Spleen (tissue), 11 donors: ENCODE results near the gene SMAD6. TPM values are rescaled to one million over a fixed set of nuclear protein-coding genes. Genes with fewer than 3 reads are reported as not detected.
"Not testable (repeated sequence)": the region's sequence is repeated elsewhere in the genome, so short reads cannot be mapped to it uniquely, and the experiment has no call there.

ENCODE experiments used
- DNase-seq: peaks from one replicate; pipeline ENCODE4 v3.0.0-alpha.2; 2020
- H3K27ac ChIP-seq, 8 donors: fragments of 200-600 bp; sonication (generic) in 7 of 8; 1 replicate in 4 of 8; 2 replicates in 4 of 8; pipeline versions ENCODE4 v1.5.0 to v1.8.0; 2016 to 2021; ENCODE audit warnings: inconsistent platforms in 4 of 8, mild to moderate bottlenecking in 4 of 8, moderate library complexity in 1 of 8
- H3K27me3 ChIP-seq, 7 donors: fragments of 200-600 bp; sonication (generic) in 6 of 7; replicated peaks in 1 of 7; 1 replicate in 4 of 7; 2 replicates in 3 of 7; pipeline versions ENCODE4 v1.5.0 to v1.8.0; 2016 to 2021; ENCODE audit warnings: inconsistent platforms in 3 of 7, mild to moderate bottlenecking in 1 of 7
- H3K36me3 ChIP-seq, 6 donors: fragments of 200-600 bp; sonication (generic) in 5 of 6; 1 replicate in 4 of 6; 2 replicates in 2 of 6; pipeline versions ENCODE4 v1.5.0 to v1.8.0; 2016 to 2021; ENCODE audit warnings: inconsistent platforms in 2 of 6
- H3K4me1 ChIP-seq, 6 donors: fragments of 200-600 bp; sonication (generic) in 5 of 6; 1 replicate in 3 of 6; 2 replicates in 3 of 6; pipeline versions ENCODE4 v1.5.0 to v1.8.0; 2016 to 2021; ENCODE audit warnings: inconsistent platforms in 3 of 6
- H3K4me3 ChIP-seq, 8 donors: fragments of 200-600 bp; sonication (generic) in 7 of 8; 1 replicate in 4 of 8; 2 replicates in 4 of 8; pipeline versions ENCODE4 v1.5.0 to v1.8.0; 2016 to 2021; ENCODE audit warnings: inconsistent platforms in 4 of 8, mild to moderate bottlenecking in 4 of 8, moderate library complexity in 2 of 8
- H3K9me3 ChIP-seq, 8 donors: fragments of 200-600 bp; sonication (generic) in 7 of 8; 1 replicate in 4 of 8; 2 replicates in 4 of 8; pipeline versions ENCODE4 v1.5.0 to v1.8.0; 2016 to 2021; ENCODE audit warnings: inconsistent platforms in 4 of 8
- CTCF ChIP-seq, 11 experiments: fragments of 200-600 bp in 7 of 11; fragments of 450-650 bp in 4 of 11; sonication (generic) in 4 of 11; IDR thresholded peaks in 8 of 11; conservative IDR thresholded peaks in 3 of 11; 1 replicate in 7 of 11; 2 replicates in 4 of 11; pipeline versions ENCODE4 v1.4.0 to v1.8.0; 2016 to 2021; ENCODE audit warnings: antibody characterized with exemption in 11 of 11, inconsistent platforms in 4 of 11, mild to moderate bottlenecking in 1 of 11
- POLR2A ChIP-seq, 3 donors: fragments of 450-650 bp; IDR thresholded peaks; one replicate each; pipeline ENCODE4 v1.5.1; 2017; ENCODE audit warnings: antibody characterized with exemption in 3 of 3, mild to moderate bottlenecking in 1 of 3
- POLR2AphosphoS5 ChIP-seq, 3 donors: sonication (generic); formaldehyde crosslinking; IDR thresholded peaks; one replicate each; pipeline ENCODE4 v1.5.1; 2017; ENCODE audit warnings: antibody characterized with exemption in 3 of 3
- WGBS, 5 donors: extraction: QIAGEN DNeasy Blood & Tissue Kit in 3 of 5; methylation state at CpG; one replicate each; pipeline versions ENCODE4 v1.1.5 to v1.1.7; 2013 to 2018; 5-methylcytosine and 5-hydroxymethylcytosine counted together
- intact Hi-C: fragments of 100-400 bp; cut with DNase I; formaldehyde crosslinking; loops from one replicate; pipeline ENCODE4 v1.15.0; 2023; ENCODE audit warnings: low total_unique reads
- polyA plus RNA-seq, 3 donors: library from polyadenylated mRNA; stranded (reverse); fragments of 200-250 nt; gene quantifications; one replicate each; pipeline ENCODE4 v1.2.1, GENCODE V29; 2013
- total RNA-seq, 7 donors: library from RNA; depleted of rRNA in 3 of 7; stranded (reverse); fragments of >200 nt in 3 of 7; fragmentation: NEBNext Ultra II Directional in 4 of 7; extraction: Animal tissue kit (Norgen Biotek cat#: 25700) in 4 of 7; gene quantifications; one replicate each; pipeline versions ENCODE4 v1.1.0 to v1.2.1, GENCODE V29; 2016 to 2021
- donor health status: healthy with polysubstance abuse.
- donor health status: DM: no; HTN: no; CAD: no; lungs with moderate emphysema.
- donor health status: DM: no; HTN: no; CAD: no.
- donor health status: Bipolar disorder and iron deficiency.
- donor health status: healthy.
- donor health status: DM: no; HTN: no; CAD: no.
- donor health status: DM: yes; HTN: yes; CAD: no.

SMAD6 gene
- total and polyA plus RNA-seq, 10 donors = 0.72 to 14.0 (median 4.8) TPM

GRCh38 chr15:66825731-66826130 is 123.7 kb downstream of the SMAD6 start:
- H3K27me3 ChIP-seq = no peaks in the 10 kb centered on the region
- no peaks in the 10 kb centered on the region for H3K36me3 ChIP-seq
- no peaks in the 10 kb centered on the region for H3K4me1 ChIP-seq
- 88 to 97% (median 92%) methylated on average over 7 of the region's 7 CpGs for WGBS, 5 donors
- TF ChIP-seq POLR2A (IDR thresholded peaks at IDR 0.05) (no peak), CTCF (IDR thresholded peaks at IDR 0.05 in 8 of 11, conservative IDR thresholded peaks at IDR 0.05 in 3 of 11) (no peak), POLR2AphosphoS5 (IDR thresholded peaks at IDR 0.05) (no peak)
- no peak for DNase-seq
- intact Hi-C loops = no loop called here
- no peaks in the 10 kb centered on the region for H3K9me3 ChIP-seq
- H3K4me3 ChIP-seq = no peak overlapping the region
- no peak overlapping the region for H3K27ac ChIP-seq

- Histone ChIP-seq H3K27ac (no peak overlapping the region), H3K4me3 (no peak overlapping the region), H3K4me1 (no peaks in the 10 kb centered on the region), H3K36me3 (no peaks in the 10 kb centered on the region), H3K27me3 (no peaks in the 10 kb centered on the region), H3K9me3 (no peaks in the 10 kb centered on the region)
- intact Hi-C loops = no loop called here
- 82 to 90% (median 85%) methylated on average over 3 of the region's 3 CpGs for WGBS, 5 donors
- TF ChIP-seq POLR2A (IDR thresholded peaks at IDR 0.05) = no peak
- TF ChIP-seq CTCF (IDR thresholded peaks at IDR 0.05 in 8 of 11, conservative IDR thresholded peaks at IDR 0.05 in 3 of 11) = no peak
- TF ChIP-seq POLR2AphosphoS5 (IDR thresholded peaks at IDR 0.05) = no peak
- DNase-seq = no peak
Measured at GRCh38 chr15:66826507-66826906, 124.5 kb downstream of the SMAD6 start.

GRCh38 chr15:66827039-66827697 is 125.1 kb downstream of the SMAD6 start:
- Histone ChIP-seq H3K4me1 (peaks cover 0 to 5% (median 0%) of the 10 kb centered on the region in 6 donors), H3K36me3 (no peaks in the 10 kb centered on the region), H3K27me3 (no peaks in the 10 kb centered on the region), H3K9me3 (no peaks in the 10 kb centered on the region), H3K4me3 (no peak overlapping the region), H3K27ac (no peak overlapping the region)
- no peak for TF ChIP-seq POLR2A (IDR thresholded peaks at IDR 0.05)
- TF ChIP-seq CTCF (IDR thresholded peaks at IDR 0.05 in 8 of 11, conservative IDR thresholded peaks at IDR 0.05 in 3 of 11) = no peak
- TF ChIP-seq POLR2AphosphoS5 (IDR thresholded peaks at IDR 0.05) = no peak
- DNase-seq = no peak
- intact Hi-C loops = no loop called here
- whole genome bisulfite sequencing, 5 donors = 88 to 93% (median 90%) methylated on average over 7 to 8 of the region's 8 CpGs

GRCh38 chr15:66827698-66828055 is 125.6 kb downstream of the SMAD6 start:
- 87 to 97% (median 90%) methylated on average over 6 of the region's 6 CpGs for WGBS, 5 donors
- Histone ChIP-seq H3K36me3 (no peaks in the 10 kb centered on the region), H3K27ac (no peak overlapping the region), H3K4me1 (peaks cover 0 to 10% (median 3%) of the 10 kb centered on the region in 6 donors), H3K4me3 (no peak overlapping the region), H3K9me3 (no peaks in the 10 kb centered on the region), H3K27me3 (no peaks in the 10 kb centered on the region)
- TF ChIP-seq POLR2AphosphoS5 (IDR thresholded peaks at IDR 0.05) (no peak), POLR2A (IDR thresholded peaks at IDR 0.05) (no peak), CTCF (IDR thresholded peaks at IDR 0.05 in 8 of 11, conservative IDR thresholded peaks at IDR 0.05 in 3 of 11) (no peak)
- DNase-seq = no peak
- intact Hi-C loops = no loop called here

GRCh38 chr15:66828817-66829541 is 126.9 kb downstream of the SMAD6 start:
- H3K27ac ChIP-seq, H3K27me3 ChIP-seq, intact Hi-C loops, DNase-seq, H3K36me3 ChIP-seq, H3K9me3 ChIP-seq, H3K4me3 ChIP-seq: not testable (repeated sequence)
- 80 to 90% (median 87%) methylated on average over 11 of the region's 11 CpGs for WGBS, 5 donors
- H3K4me1 ChIP-seq = peaks cover 0 to 23% (median 14%) of the 10 kb centered on the region in 6 donors
